OCI-LY1 (cell line): ENCODE measurements around the gene PRTN3.

Experiments
- H2AFZ ChIP-seq: fragments of 200-600 bp; sonication (generic), shearing (Covaris generic); 2 replicates; pipeline ENCODE4 v1.6.0; 2014; ENCODE audit warnings: antibody characterized with exemption, mild to moderate bottlenecking, low read length
- H3F3A ChIP-seq: fragments of 200-600 bp; sonication (generic), shearing (Covaris generic); 2 replicates; pipeline ENCODE4 v1.6.0; 2014; ENCODE audit warnings: mild to moderate bottlenecking, antibody characterized with exemption, low read length, moderate library complexity; ENCODE audit not compliant: insufficient read depth
- H3K27ac ChIP-seq: fragments of 200-600 bp; sonication (generic); 2 replicates; pipeline ENCODE4 v1.5.1; 2014; ENCODE audit warnings: low read length, mixed run types, mild to moderate bottlenecking, low read depth; ENCODE audit not compliant: poor library complexity, severe bottlenecking
- H3K27me3 ChIP-seq: fragments of 200-600 bp; sonication (generic); 2 replicates; pipeline ENCODE4 v1.6.0; 2014; ENCODE audit warnings: antibody characterized with exemption, mild to moderate bottlenecking, low read length, moderate library complexity; ENCODE audit not compliant: insufficient read depth
- H3K36me3 ChIP-seq: fragments of 200-600 bp; sonication (generic); 2 replicates; pipeline ENCODE4 v1.6.1; 2014; ENCODE audit warnings: mild to moderate bottlenecking, antibody characterized with exemption, low read length, moderate library complexity, mixed read lengths; ENCODE audit not compliant: insufficient read depth
- H3K4me1 ChIP-seq: fragments of 200-600 bp; sonication (generic); 2 replicates; pipeline ENCODE4 v1.5.1; 2014; ENCODE audit warnings: mild to moderate bottlenecking, low read length, moderate library complexity; ENCODE audit not compliant: insufficient read depth, severe bottlenecking
- H3K4me2 ChIP-seq: fragments of 200-600 bp; sonication (generic), shearing (Covaris generic); 2 replicates; pipeline ENCODE4 v1.6.1; 2014; ENCODE audit warnings: low read length
- H3K4me3 ChIP-seq: fragments of 200-600 bp; sonication (generic); 2 replicates; pipeline ENCODE4 v1.5.1; 2014; ENCODE audit warnings: low read length, low read depth, mild to moderate bottlenecking, mixed read lengths; ENCODE audit not compliant: poor library complexity, severe bottlenecking
- H3K79me2 ChIP-seq: fragments of 200-600 bp; shearing (Covaris generic); 2 replicates; pipeline ENCODE4 v1.6.1; 2016; ENCODE audit warnings: mixed run types, low read length, mixed read lengths; ENCODE audit not compliant: insufficient read depth
- H3K9ac ChIP-seq: fragments of 200-600 bp; sonication (generic), shearing (Covaris generic); 2 replicates; pipeline ENCODE4 v1.6.1; 2014; ENCODE audit warnings: mild to moderate bottlenecking, low read length, mixed read lengths
- H3K9me2 ChIP-seq: fragments of 200-600 bp; sonication (generic), shearing (Covaris generic); 2 replicates; pipeline ENCODE4 v1.6.1; 2014; ENCODE audit warnings: low read depth, mild to moderate bottlenecking, low read length, mixed read lengths
- H3K9me3 ChIP-seq: fragments of 200-600 bp; shearing (Covaris generic); 2 replicates; pipeline ENCODE4 v1.6.1; 2014; ENCODE audit warnings: low read length, mixed read lengths
- H4K20me1 ChIP-seq: fragments of 200-600 bp; sonication (generic), shearing (Covaris generic); 2 replicates; pipeline ENCODE4 v1.6.0; 2016; ENCODE audit warnings: mild to moderate bottlenecking, low read length; ENCODE audit not compliant: insufficient read depth
- EZH2 ChIP-seq: fragments of 200-600 bp; sonication (generic), shearing (Covaris generic); IDR thresholded peaks from 2 replicates; pipeline ENCODE4 v1.8.0; 2017; ENCODE audit warnings: borderline replicate concordance, mixed run types, mild to moderate bottlenecking, antibody characterized with exemption, low read length, moderate library complexity, mixed read lengths
- TF ChIP-seq, protein P1 (sequence below): fragments of 200-600 bp; sonication (generic), shearing (Covaris generic); IDR thresholded peaks from 2 replicates; pipeline ENCODE4 v1.5.1; 2017; ENCODE audit warnings: mild to moderate bottlenecking, antibody characterized with exemption, low read length, moderate library complexity, mixed read lengths

PRTN3 gene

GRCh38 chr19:869245-870177 lies 28.7 kb downstream of the PRTN3 start:
- no peak for TF ChIP-seq EZH2
- TF ChIP-seq, protein P1, sequence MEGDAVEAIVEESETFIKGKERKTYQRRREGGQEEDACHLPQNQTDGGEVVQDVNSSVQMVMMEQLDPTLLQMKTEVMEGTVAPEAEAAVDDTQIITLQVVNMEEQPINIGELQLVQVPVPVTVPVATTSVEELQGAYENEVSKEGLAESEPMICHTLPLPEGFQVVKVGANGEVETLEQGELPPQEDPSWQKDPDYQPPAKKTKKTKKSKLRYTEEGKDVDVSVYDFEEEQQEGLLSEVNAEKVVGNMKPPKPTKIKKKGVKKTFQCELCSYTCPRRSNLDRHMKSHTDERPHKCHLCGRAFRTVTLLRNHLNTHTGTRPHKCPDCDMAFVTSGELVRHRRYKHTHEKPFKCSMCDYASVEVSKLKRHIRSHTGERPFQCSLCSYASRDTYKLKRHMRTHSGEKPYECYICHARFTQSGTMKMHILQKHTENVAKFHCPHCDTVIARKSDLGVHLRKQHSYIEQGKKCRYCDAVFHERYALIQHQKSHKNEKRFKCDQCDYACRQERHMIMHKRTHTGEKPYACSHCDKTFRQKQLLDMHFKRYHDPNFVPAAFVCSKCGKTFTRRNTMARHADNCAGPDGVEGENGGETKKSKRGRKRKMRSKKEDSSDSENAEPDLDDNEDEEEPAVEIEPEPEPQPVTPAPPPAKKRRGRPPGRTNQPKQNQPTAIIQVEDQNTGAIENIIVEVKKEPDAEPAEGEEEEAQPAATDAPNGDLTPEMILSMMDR = no peak
- Histone ChIP-seq H3K9me3 (no peaks in the 10 kb centered on the region), H3K4me3 (no peak overlapping the region), H3K4me1 (peaks cover 17% of the 10 kb centered on the region), H3K27ac (no peak overlapping the region), H2AFZ (no peak overlapping the region), H3K36me3 (peaks cover 26% of the 10 kb centered on the region), H4K20me1 (no peaks in the 10 kb centered on the region), H3K9ac (no peak overlapping the region), H3K27me3 (no peaks in the 10 kb centered on the region), H3K4me2 (no peak overlapping the region), H3K9me2 (no peaks in the 10 kb centered on the region), H3K79me2 (no peaks in the 10 kb centered on the region), H3F3A (no peaks in the 10 kb centered on the region)

DNA sequence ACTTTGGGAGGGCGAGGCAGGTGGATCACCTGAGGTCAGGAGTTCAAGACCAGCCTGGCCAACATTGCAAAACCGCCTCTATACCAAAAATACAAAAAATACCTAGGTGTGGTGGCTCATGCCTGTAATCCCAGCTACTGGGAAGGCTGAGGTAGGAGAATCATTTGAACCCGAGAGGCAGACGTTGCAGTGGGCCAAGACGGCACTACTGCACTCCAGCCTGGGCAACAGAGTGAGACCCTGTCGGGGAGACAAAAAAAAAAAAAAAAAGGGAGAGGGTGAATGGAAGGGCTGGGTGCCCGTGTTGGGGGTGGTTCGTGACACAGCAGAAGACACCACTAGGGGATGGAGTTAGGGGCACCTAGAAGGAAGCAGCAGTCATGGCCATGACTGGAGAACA lies 29.5 kb downstream of the PRTN3 start:
- H3K27me3 ChIP-seq = no peaks in the 10 kb centered on the region
- no peaks in the 10 kb centered on the region for H3F3A ChIP-seq
- no peak overlapping the region for H3K4me3 ChIP-seq
- no peaks in the 10 kb centered on the region for H4K20me1 ChIP-seq
- no peaks in the 10 kb centered on the region for H3K9me2 ChIP-seq
- H3K9ac ChIP-seq = no peak overlapping the region
- H3K4me2 ChIP-seq = no peak overlapping the region
- H3K79me2 ChIP-seq = no peaks in the 10 kb centered on the region
- H3K27ac ChIP-seq = no peak overlapping the region
- peaks cover 26% of the 10 kb centered on the region for H3K36me3 ChIP-seq
- no peak for TF ChIP-seq EZH2
- TF ChIP-seq, protein P1 = no peak
- no peak overlapping the region for H2AFZ ChIP-seq
- peaks cover 17% of the 10 kb centered on the region for H3K4me1 ChIP-seq
- H3K9me3 ChIP-seq = no peaks in the 10 kb centered on the region

DNA sequence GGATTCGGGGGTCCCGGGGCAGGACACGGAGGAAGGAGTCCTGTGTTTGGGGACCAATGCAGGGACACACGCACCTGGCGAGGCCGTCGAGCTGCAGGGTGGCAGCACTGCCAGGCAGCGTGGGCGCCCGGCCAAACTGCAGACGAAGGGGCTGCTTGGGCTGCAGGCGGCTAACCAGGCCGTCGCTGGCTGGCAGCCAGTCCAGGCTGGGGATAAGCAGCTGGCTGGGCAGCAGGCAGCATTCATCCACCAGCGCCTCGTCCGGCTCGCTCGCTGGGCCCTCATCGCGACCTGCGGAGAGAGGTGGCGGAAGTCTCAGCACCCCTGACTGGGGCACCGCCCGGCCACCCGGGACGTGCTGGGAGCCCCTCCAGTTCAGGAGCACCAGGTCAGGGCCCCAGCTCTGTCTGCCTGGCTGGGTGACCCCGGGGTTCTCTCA lies 30.2 kb downstream of the PRTN3 start:
- H3K27ac ChIP-seq = no peak overlapping the region
- H3K4me3 ChIP-seq = no peak overlapping the region
- no peak overlapping the region for H2AFZ ChIP-seq
- H3K79me2 ChIP-seq = no peaks in the 10 kb centered on the region
- H3K4me2 ChIP-seq = no peak overlapping the region
- H3K36me3 ChIP-seq = peaks cover 26% of the 10 kb centered on the region
- H3K9me2 ChIP-seq = no peaks in the 10 kb centered on the region
- H3K9me3 ChIP-seq = no peaks in the 10 kb centered on the region
- no peak overlapping the region for H3K9ac ChIP-seq
- TF ChIP-seq, protein P1 = no peak
- TF ChIP-seq EZH2 = no peak
- peaks cover 17% of the 10 kb centered on the region for H3K4me1 ChIP-seq
- H3K27me3 ChIP-seq = no peaks in the 10 kb centered on the region
- H3F3A ChIP-seq = no peaks in the 10 kb centered on the region
- no peaks in the 10 kb centered on the region for H4K20me1 ChIP-seq
